Activated naive CD4-positive, alpha-beta T cell (primary cell): ENCODE data around the gene ZNF660.

ENCODE experiments used
- DNase-seq, 4 experiments: peaks; one replicate each; lab custom pipeline; 2025; lab: John Stamatoyannopoulos, UW

ZNF660 gene

GRCh38 chr3:44632193-44632592 lies 47.4 kb downstream of the ZNF660 start:
- DNase-seq = no peak

DNA sequence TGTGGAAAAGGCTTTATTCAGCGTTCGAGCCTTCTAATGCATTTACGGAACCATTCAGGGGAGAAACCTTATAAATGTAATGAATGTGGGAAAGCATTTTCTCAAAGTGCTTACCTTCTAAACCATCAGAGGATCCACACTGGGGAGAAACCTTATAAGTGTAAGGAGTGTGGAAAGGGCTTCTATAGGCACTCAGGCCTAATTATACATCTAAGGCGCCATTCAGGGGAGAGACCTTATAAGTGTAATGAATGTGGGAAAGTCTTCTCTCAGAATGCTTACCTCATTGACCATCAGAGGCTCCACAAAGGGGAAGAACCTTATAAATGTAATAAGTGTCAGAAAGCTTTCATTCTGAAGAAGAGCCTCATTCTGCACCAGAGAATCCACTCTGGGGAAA lies 57.6 kb downstream of the ZNF660 start:
- DNase-seq = no peak

GRCh38 chr3:44643024-44643423 lies 58.3 kb downstream of the ZNF660 start:
- DNase-seq = no peak

DNA sequence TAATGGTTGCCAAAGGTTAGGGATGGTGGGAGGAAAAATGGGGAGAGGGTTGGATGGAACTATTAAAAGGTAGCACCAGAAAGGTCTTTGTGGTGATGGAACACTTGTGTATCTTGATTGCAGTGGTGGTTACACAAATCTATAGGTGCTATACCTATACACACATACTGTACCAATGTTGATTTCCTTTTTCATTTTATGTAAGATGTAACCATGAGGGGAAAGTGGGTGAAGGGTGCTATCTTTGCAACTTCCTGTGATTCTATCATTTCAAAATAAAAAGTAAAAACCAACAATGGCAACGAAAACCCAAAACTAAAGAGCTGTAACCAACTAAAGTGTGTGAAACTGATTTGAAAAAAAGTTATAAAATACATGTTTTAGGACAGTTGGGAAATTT lies 63.0 kb downstream of the ZNF660 start:
- DNase-seq = no peak

- DNase-seq = no peak
These were observed 63.9 kb downstream of the ZNF660 start, which contains the start of gene ZNF35 for GRCh38 chr3:44648564-44649229. TSS of gene ZNF35 (plus strand) at chr3:44648732. CDS start at chr3:44651068, 2,336 bp downstream.
